DOHH2 (cell line): ENCODE results near the gene HCN4.

Experiments
- H3F3A ChIP-seq: fragments of 200-600 bp; sonication (generic), shearing (Covaris generic); 2 replicates; pipeline ENCODE4 v1.6.0; 2016; ENCODE audit warnings: antibody characterized with exemption, mild to moderate bottlenecking; ENCODE audit not compliant: control insufficient read depth, insufficient read depth
- H3K27ac ChIP-seq: fragments of 200-600 bp; sonication (generic); 2 replicates; pipeline ENCODE4 v1.5.1; 2014; ENCODE audit warnings: low read depth, mild to moderate bottlenecking, low read length, moderate library complexity
- H3K27me3 ChIP-seq: fragments of 200-600 bp; sonication (generic); 2 replicates; pipeline ENCODE4 v1.6.1; 2014; ENCODE audit warnings: mild to moderate bottlenecking, low read length, mixed read lengths; ENCODE audit not compliant: control insufficient read depth
- H3K36me3 ChIP-seq: fragments of 200-600 bp; sonication (generic); 2 replicates; pipeline ENCODE4 v1.6.1; 2014; ENCODE audit warnings: mild to moderate bottlenecking, low read length, moderate library complexity, mixed read lengths; ENCODE audit not compliant: control insufficient read depth
- H3K4me1 ChIP-seq: fragments of 200-600 bp; sonication (generic); 2 replicates; pipeline ENCODE4 v1.6.1; 2014; ENCODE audit warnings: mild to moderate bottlenecking, low read length, mixed read lengths; ENCODE audit not compliant: control insufficient read depth
- H3K4me2 ChIP-seq: fragments of 200-600 bp; sonication (generic); 2 replicates; pipeline ENCODE4 v1.6.0; 2014; ENCODE audit warnings: mild to moderate bottlenecking, low read length, moderate library complexity
- H3K4me3 ChIP-seq: fragments of 200-600 bp; sonication (generic); 2 replicates; pipeline ENCODE4 v1.5.1; 2014; ENCODE audit warnings: mild to moderate bottlenecking, low read length, mixed read lengths
- H3K79me2 ChIP-seq: fragments of 200-600 bp; sonication (generic); 2 replicates; pipeline ENCODE4 v1.6.1; 2014; ENCODE audit warnings: mild to moderate bottlenecking, low read length, mixed read lengths; ENCODE audit not compliant: control insufficient read depth
- H3K9me2 ChIP-seq: fragments of 200-600 bp; sonication (generic); replicated peaks from 2 replicates; pipeline ENCODE4 v1.6.1; 2014; ENCODE audit warnings: mild to moderate bottlenecking, low read length, mixed read lengths; ENCODE audit not compliant: control insufficient read depth
- H3K9me3 ChIP-seq: fragments of 200-600 bp; sonication (generic); 2 replicates; pipeline ENCODE4 v1.6.1; 2014; ENCODE audit warnings: antibody characterized with exemption, low read length, mixed read lengths; ENCODE audit not compliant: control insufficient read depth, insufficient read depth
- H4K20me1 ChIP-seq: fragments of 200-600 bp; sonication (generic); 2 replicates; pipeline ENCODE4 v1.6.0; 2014; ENCODE audit warnings: low read depth, mild to moderate bottlenecking, antibody characterized with exemption, low read length, moderate library complexity; ENCODE audit not compliant: control insufficient read depth, insufficient read depth
- EZH2phosphoT487 ChIP-seq: fragments of 200-600 bp; sonication (generic); IDR thresholded peaks from 2 replicates; pipeline ENCODE4 v1.6.1; 2017; ENCODE audit warnings: borderline replicate concordance, mild to moderate bottlenecking, antibody characterized with exemption, low read length, moderate library complexity, mixed read lengths
- TF ChIP-seq, protein P1 (sequence below): fragments of 200-600 bp; sonication (generic); IDR thresholded peaks from one replicate; pipeline ENCODE4 v1.5.1; 2014; ENCODE audit warnings: antibody characterized with exemption, mild to moderate bottlenecking, low read depth, low read length; ENCODE audit not compliant: poor library complexity, severe bottlenecking

The HCN4 gene

DNA sequence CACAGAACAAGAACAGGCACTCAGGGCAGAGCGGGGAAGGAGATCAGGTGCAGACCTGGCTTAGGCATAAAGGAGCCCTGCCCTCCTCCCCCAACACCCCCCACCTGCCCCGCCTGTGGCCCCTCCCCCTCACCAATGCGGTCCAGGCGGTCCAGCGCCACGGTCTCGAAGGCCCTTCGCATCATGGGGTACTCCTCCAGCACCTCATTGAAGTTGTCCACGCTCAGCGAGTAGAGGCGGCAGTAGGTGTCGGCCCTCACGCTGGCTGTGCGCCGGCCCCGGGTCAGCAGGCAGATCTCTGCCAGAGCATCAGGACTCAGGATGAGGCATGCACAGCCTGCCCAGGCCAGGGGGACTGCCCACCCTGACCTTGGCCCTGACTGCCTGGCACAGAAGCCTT lies 44.8 kb downstream of the HCN4 start:
- Histone ChIP-seq H3K4me2 (no peak overlapping the region), H3K4me1 (no peaks in the 10 kb centered on the region), H3K79me2 (no peaks in the 10 kb centered on the region), H3K27me3 (no peaks in the 10 kb centered on the region), H3K36me3 (no peaks in the 10 kb centered on the region), H3K27ac (no peak overlapping the region), H3K4me3 (no peak overlapping the region), H3F3A (no peaks in the 10 kb centered on the region), H3K9me3 (no peaks in the 10 kb centered on the region), H4K20me1 (no peaks in the 10 kb centered on the region), H3K9me2 (no peaks in the 10 kb centered on the region)
- TF ChIP-seq EZH2phosphoT487 = no peak
- TF ChIP-seq, protein P1, sequence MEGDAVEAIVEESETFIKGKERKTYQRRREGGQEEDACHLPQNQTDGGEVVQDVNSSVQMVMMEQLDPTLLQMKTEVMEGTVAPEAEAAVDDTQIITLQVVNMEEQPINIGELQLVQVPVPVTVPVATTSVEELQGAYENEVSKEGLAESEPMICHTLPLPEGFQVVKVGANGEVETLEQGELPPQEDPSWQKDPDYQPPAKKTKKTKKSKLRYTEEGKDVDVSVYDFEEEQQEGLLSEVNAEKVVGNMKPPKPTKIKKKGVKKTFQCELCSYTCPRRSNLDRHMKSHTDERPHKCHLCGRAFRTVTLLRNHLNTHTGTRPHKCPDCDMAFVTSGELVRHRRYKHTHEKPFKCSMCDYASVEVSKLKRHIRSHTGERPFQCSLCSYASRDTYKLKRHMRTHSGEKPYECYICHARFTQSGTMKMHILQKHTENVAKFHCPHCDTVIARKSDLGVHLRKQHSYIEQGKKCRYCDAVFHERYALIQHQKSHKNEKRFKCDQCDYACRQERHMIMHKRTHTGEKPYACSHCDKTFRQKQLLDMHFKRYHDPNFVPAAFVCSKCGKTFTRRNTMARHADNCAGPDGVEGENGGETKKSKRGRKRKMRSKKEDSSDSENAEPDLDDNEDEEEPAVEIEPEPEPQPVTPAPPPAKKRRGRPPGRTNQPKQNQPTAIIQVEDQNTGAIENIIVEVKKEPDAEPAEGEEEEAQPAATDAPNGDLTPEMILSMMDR = no peak

DNA sequence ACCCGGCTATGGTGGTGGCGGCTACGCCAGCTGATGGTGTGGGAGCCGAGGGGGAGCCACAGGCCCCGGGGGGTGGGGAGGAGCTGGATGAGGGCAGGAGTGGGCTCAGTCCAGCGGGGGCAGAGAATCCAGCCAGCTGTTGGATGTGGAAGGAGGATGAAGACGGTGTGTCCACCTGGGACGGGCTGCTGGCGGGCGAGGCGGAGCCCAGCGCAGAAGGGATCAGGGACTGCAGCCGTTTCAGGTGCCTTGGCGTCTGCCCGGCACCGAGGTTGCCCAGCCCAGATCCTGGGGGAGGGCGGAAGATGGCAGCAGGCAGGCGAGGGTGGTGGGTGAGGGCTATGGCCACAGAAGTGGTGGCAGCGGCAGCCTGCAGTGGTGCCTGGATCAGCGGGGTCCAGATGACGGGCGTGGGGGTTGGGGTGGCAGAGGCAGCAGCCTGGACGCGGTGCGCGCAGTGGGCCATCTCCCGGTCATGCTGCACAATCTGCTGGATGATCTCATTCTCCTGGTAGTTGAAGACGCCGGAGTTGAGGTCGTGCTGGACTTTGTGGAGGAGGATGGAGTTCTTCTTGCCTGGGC lies 45.3 kb downstream of the HCN4 start:
- H3K4me1 ChIP-seq = no peaks in the 10 kb centered on the region
- peaks cover 3% of the 10 kb centered on the region; the same call in 1 of the 2 replicates for H3K27me3 ChIP-seq
- H3K9me3 ChIP-seq = no peaks in the 10 kb centered on the region
- no peak overlapping the region for H3K27ac ChIP-seq
- no peak overlapping the region for H3K4me3 ChIP-seq
- TF ChIP-seq, protein P1 = no peak
- no peaks in the 10 kb centered on the region for H3F3A ChIP-seq
- no peaks in the 10 kb centered on the region for H3K36me3 ChIP-seq
- no peaks in the 10 kb centered on the region for H3K79me2 ChIP-seq
- H4K20me1 ChIP-seq = no peaks in the 10 kb centered on the region
- H3K4me2 ChIP-seq = no peak overlapping the region
- H3K9me2 ChIP-seq = no peaks in the 10 kb centered on the region

DNA sequence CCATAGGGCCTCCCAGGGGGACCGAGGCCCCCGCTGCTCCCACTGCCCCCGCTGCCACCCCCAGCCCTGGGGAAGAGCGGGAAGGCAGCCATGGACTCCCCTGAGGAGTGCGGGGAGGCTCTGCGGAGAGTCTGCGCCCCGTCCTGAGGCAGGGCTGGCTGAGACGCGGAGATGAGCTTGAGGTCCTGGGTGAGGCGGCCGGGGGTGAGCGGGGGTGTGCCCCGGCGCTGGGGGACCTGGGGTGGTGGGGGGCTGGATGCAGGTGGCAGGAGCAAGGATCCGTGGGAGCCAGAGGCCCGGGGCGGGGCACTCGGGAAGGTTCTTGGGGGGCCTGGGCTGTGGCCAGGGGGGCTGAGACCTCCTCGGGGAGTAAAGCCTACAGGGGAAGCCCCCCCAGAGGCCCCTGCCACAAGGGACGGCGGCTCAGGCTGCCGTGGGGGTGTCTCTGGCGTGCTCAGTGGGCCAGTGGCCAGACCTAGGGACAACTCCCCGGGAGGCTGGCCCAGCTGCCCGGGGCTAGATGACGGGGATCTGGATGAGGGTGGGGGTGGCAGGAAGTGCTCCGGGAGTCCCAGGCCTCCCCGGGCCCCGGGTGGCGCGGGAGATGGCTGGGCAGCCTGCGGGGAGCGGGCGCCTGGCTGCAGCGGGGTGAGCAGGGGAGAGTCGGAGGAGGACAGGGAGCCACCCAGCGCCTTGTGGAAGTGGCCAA lies 45.9 kb downstream of the HCN4 start:
- Histone ChIP-seq H3K36me3 (no peaks in the 10 kb centered on the region), H3K4me1 (no peaks in the 10 kb centered on the region), H3K27ac (no peak overlapping the region), H3F3A (no peaks in the 10 kb centered on the region), H3K27me3 (peaks cover 5% of the 10 kb centered on the region; the same call in 1 of the 2 replicates), H3K79me2 (no peaks in the 10 kb centered on the region), H3K9me3 (no peaks in the 10 kb centered on the region), H3K9me2 (no peaks in the 10 kb centered on the region), H3K4me3 (no peak overlapping the region), H3K4me2 (no peak overlapping the region), H4K20me1 (no peaks in the 10 kb centered on the region)
- TF ChIP-seq, protein P1 = no peak
- TF ChIP-seq EZH2phosphoT487 = no peak
